ENCODE results near the gene FAM20B. TPM values are rescaled to one million over a fixed set of nuclear protein-coding genes. Genes with fewer than 3 reads are reported as not detected.

The FAM20B gene
- total and polyA plus RNA-seq, 2 of the 8 experiments (the other 6 are each of a cell fraction or from before 2014, with no cell fraction given), result 8.3 to 36.6 TPM

DNA sequence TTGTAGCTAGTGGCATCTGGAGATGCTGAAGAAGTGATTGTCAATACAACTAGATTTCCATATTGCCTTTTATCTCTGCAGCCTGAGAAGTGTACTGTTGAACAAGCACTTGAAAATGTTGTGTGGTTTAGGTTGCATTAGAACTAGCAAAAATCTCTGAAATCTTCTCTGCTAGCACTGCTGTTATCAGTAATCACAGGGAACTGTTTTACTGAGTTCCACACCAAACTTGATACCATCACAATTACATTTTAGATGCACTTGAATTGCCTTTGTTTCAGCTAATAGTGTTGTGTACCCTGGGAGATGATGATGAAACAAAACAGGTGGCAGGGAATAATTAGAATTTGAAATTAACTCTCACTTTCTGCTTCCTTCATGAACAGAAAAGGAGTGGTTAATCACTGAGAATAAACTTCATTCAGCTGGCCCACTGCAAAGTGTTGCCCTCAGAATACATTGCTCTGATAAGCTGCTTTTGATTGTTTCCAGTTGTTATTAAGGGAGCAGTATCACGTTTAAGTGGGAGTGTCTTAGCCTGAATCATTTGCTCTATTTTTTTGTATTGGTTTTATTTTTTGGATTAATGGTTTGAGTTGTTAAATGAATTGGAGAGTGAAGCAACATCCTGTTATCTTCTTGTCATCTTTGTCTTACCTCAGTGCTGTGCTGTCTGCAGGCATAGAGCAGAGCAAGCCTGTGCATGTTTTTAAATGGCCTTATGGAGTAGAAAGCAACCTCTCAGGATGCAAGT is 13.0 kb downstream of the FAM20B start:
- Histone ChIP-seq H3K9me3 (ENCODE audit: insufficient read depth in 2 of 2, low read depth in 1 of 2, low read length in 1 of 2) (peaks cover 2 to 20% of the 10 kb centered on the region in 2 experiments; a peak in 1 of 4 replicates), H2AFZ (ENCODE audit: low read length) (no peak overlapping the region), H3K4me2 (ENCODE audit: insufficient read depth in 1 of 2, low read depth in 2 of 2, low read length in 2 of 2) (no peak overlapping the region), H3K4me3 (ENCODE audit: extremely low read depth in 1 of 4, insufficient read depth in 2 of 4, low read depth in 3 of 4, low read length in 4 of 4) (no peak overlapping the region), H3K18ac (ENCODE audit: extremely low read depth, low read length) (no peak overlapping the region), H2AK5ac (ENCODE audit: low read depth, low read length) (no peak overlapping the region), H4K8ac (ENCODE audit: extremely low read depth, insufficient read depth, low read length) (no peak overlapping the region), H4K91ac (replicated peaks; ENCODE audit: insufficient read length, low read length) (no peak overlapping the region), H2BK15ac (ENCODE audit: low read length) (no peak overlapping the region), H3K14ac (ENCODE audit: insufficient read length) (no peak overlapping the region), H3K4me1 (replicated peaks in 1 of 4; ENCODE audit: control insufficient read depth in 3 of 4, insufficient read depth in 4 of 4, low read length in 3 of 4) (peaks cover 1 to 9% (median 4%) of the 10 kb centered on the region in 4 experiments; a peak in 6 of 7 replicates), H3K79me1 (ENCODE audit: low read depth, low read length) (peaks cover 4% of the 10 kb centered on the region), H3K56ac (replicated peaks; ENCODE audit: insufficient read length, low read depth, low read length) (no peak overlapping the region), H2BK120ac (replicated peaks; ENCODE audit: low read depth, low read length) (no peak overlapping the region), H2BK12ac (ENCODE audit: low read depth, low read length) (no peak overlapping the region), H4K5ac (ENCODE audit: insufficient read length, low read depth, low read length) (no peak overlapping the region), H2BK5ac (ENCODE audit: low read depth, low read length) (no peak overlapping the region), H3K27ac (ENCODE audit: low read depth, low read length) (no peak overlapping the region), H3K23ac (ENCODE audit: insufficient read length) (no peak overlapping the region), H4K20me1 (replicated peaks in 1 of 2; ENCODE audit: control insufficient read depth in 1 of 2, insufficient read depth in 2 of 2, low read length in 2 of 2) (peaks cover 0 to 2% of the 10 kb centered on the region in 2 experiments), H3K36me3 (ENCODE audit: control insufficient read depth in 2 of 4, insufficient read depth in 4 of 4, low read length in 3 of 4) (no peaks in the 10 kb centered on the region), H2BK20ac (ENCODE audit: low read length) (no peak overlapping the region), H3K27me3 (replicated peaks in 1 of 4; ENCODE audit: control insufficient read depth in 3 of 4, extremely low read depth in 1 of 4, insufficient read depth in 3 of 4, low read length in 3 of 4) (no peaks in the 10 kb centered on the region), H3K79me2 (ENCODE audit: control insufficient read depth in 1 of 2, insufficient read depth in 2 of 2, low read length in 2 of 2) (peaks cover 0 to 63% of the 10 kb centered on the region in 2 experiments; a peak in 3 of 4 replicates), H3K23me2 (ENCODE audit: low read depth, low read length) (no peaks in the 10 kb centered on the region; the same call in 1 of the 2 replicates), H3K4ac (replicated peaks; ENCODE audit: insufficient read length, low read depth, low read length) (no peak overlapping the region), H3K9ac (replicated peaks in 1 of 4; ENCODE audit: extremely low read depth in 1 of 4, low read depth in 3 of 4, low read length in 3 of 4) (no peak overlapping the region)
- DNase-seq (ENCODE audit: low read depth in 1 of 2, low spot score in 2 of 2) (no peak), FAIRE-seq (no peak)
- TF ChIP-seq SUZ12 (IDR thresholded peaks at IDR 0.05; ENCODE audit: low read length) (no peak), SP1 (IDR thresholded peaks at IDR 0.05; ENCODE audit: low read depth, low read length) (no peak), RBBP5 (IDR thresholded peaks at IDR 0.05; ENCODE audit: borderline replicate concordance, low read depth, low read length) (no peak), SIRT6 (IDR thresholded peaks at IDR 0.05; ENCODE audit: low read length) (no peak), ASH2L (IDR thresholded peaks at IDR 0.05; ENCODE audit: low read length) (no peak)
- 76% methylated on average over 1 of the region's 1 CpG; no CpG with 5 or more reads in 1 of the 2 experiments for WGBS, 2 experiments (ENCODE audit: extremely low coverage in 1 of 2, insufficient coverage in 1 of 2, insufficient read length in 1 of 2, insufficient replicate concordance in 2 of 2, low coverage in 1 of 2, low lambda C conversion rate in 2 of 2, missing lambda C conversion rate in 1 of 2)
- ChIA-PET POLR2A (ENCODE audit: partially characterized antibody) (no interaction called here), CTCF (ENCODE audit: partially characterized antibody) (interaction anchor here (0.6 to 1.4 kb wide), 3 partner anchors 8 to 537 kb away, joined by 3 to 5 read pairs (median 3); no protein-coding TSS in a partner anchor)
